ENCODE data around the gene SEPTIN10.

The SEPTIN10 gene

GRCh38 chr2:109497911-109498870 lies 115.6 kb downstream of the SEPTIN10 start:
- no peak for DNase-seq (ENCODE audit: low read depth in 2 of 2)

GRCh38 chr2:109497463-109497862 lies 116.3 kb downstream of the SEPTIN10 start:
- DNase-seq (ENCODE audit: low read depth in 2 of 2): no peak

DNA sequence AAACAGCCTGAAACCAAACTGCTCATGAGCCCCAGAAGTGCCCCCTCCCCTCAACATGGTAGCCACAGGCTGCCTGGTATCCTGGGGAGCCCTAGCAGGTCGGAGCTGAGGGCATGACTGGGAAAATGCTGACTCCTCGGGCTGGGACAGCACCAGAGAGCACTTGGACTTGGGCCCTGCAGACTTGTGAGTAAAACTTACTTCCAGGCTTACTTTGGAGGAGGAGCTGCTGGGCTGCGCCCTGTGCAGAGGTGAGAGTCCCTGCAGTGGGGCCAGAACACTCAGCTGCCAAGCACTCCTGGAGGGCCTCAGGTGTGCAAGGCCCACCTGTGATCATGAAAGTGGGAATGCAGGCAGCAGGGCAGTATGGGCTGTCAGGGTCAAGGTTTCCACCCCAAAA lies 119.4 kb downstream of the SEPTIN10 start:
- DNase-seq (ENCODE audit: low read depth in 2 of 2): no peak

DNA sequence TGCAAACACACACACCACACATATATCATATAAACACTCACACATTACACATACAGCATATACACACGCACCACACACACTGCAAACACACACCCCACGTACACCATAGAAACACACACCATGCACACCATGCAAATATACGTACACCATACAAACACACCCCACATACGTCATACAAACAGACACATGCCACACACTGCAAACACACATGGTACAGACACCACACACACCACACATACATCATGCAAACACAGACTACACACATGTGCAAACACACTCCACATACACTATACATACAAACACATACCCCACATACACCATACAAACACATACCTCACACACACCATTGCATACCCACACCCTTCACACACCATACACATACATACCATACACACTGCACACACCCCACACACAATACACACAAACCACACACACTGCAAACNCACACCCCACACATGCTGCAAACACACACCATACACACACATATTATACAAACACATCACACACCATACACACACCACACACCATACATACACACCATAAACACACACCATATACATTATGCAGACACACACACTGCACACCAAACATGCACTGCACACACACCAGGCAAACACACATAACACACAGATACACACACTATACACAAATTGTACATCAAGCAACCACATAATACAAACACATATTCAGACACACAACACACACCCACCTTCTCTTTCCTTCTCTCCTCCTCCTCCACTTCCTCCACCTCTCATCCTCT lies 120.4 kb downstream of the SEPTIN10 start:
- no peak for DNase-seq (ENCODE audit: low read depth in 2 of 2)

Measured in stimulated activated CD8-positive, alpha-beta memory T cell treated with anti-CD3 and anti-CD28 coated beads, Interleukin-2, amount 100 ng/mL, for 1 hour (primary cell).